Adrenal gland (tissue), 12 donors: ENCODE measurements around the gene FAM124B. TPM values are rescaled to one million over a fixed set of nuclear protein-coding genes. Genes with fewer than 3 reads are reported as not detected.

Experiments
- DNase-seq, 7 donors: peaks; one replicate each; pipeline ENCODE4 v3.0.0-alpha.2; 2019 to 2020
- H3K27ac ChIP-seq, 5 donors: fragments of 200-600 bp; sonication (generic) in 4 of 5; 1 replicate in 3 of 5; 2 replicates in 2 of 5; pipeline versions ENCODE4 v1.5.1 to v1.8.0; 2016 to 2020; ENCODE audit warnings: mild to moderate bottlenecking in 1 of 5
- H3K27me3 ChIP-seq: fragments of 200-600 bp; 2 replicates; pipeline ENCODE4 v1.8.0; 2021
- H3K36me3 ChIP-seq, 2 donors: fragments of 200-600 bp; replicated peaks in 1 of 2; 1 replicate in 1 of 2; 2 replicates in 1 of 2; pipeline versions ENCODE4 v1.5.1 to v1.8.0; 2018 to 2022
- H3K4me1 ChIP-seq, 2 donors: fragments of 200-600 bp; replicated peaks in 1 of 2; 1 replicate in 1 of 2; 2 replicates in 1 of 2; pipeline versions ENCODE4 v1.5.1 to v1.8.0; 2018 to 2021
- H3K4me3 ChIP-seq, 4 donors: fragments of 200-600 bp; sonication (generic) in 3 of 4; one replicate each; pipeline ENCODE4 v1.5.1; 2016 to 2018
- H3K9me3 ChIP-seq, 3 donors: fragments of 200-600 bp; sonication (generic) in 1 of 3; replicated peaks in 1 of 3; 1 replicate in 2 of 3; 2 replicates in 1 of 3; pipeline versions ENCODE4 v1.5.1 to v1.8.0; 2016 to 2021
- CTCF ChIP-seq, 6 experiments: fragments of 450-650 bp in 4 of 6; fragments of 200-600 bp in 2 of 6; sonication (generic) in 1 of 6; IDR thresholded peaks; 1 replicate in 5 of 6; 2 replicates in 1 of 6; pipeline versions ENCODE4 v1.5.1 to v1.8.0; 2016 to 2021; ENCODE audit warnings: antibody characterized with exemption in 6 of 6, mild to moderate bottlenecking in 2 of 6, moderate library complexity in 1 of 6
- POLR2A ChIP-seq, 2 donors: fragments of 450-650 bp; IDR thresholded peaks; one replicate each; pipeline ENCODE4 v1.6.1; 2017; ENCODE audit warnings: antibody characterized with exemption in 2 of 2, mild to moderate bottlenecking in 2 of 2, moderate library complexity in 1 of 2
- WGBS, 4 donors: extraction: QIAGEN DNeasy Blood & Tissue Kit in 2 of 4; methylation state at CpG; one replicate each; pipeline versions ENCODE4 v1.1.5 to v1.1.7; 2013 to 2017; 5-methylcytosine and 5-hydroxymethylcytosine counted together
- intact Hi-C, 2 donors: fragments of 100-400 bp; cut with DNase I; formaldehyde crosslinking; loops; one replicate each; pipeline versions ENCODE4 v1.14.1 to v1.15.0; 2022 to 2023
- polyA plus RNA-seq, 3 donors: library from polyadenylated mRNA; stranded (reverse); fragments of 200-250 nt in 2 of 3; fragments of 350-450 nt in 1 of 3; fragmentation: Illumina TruSeq in 1 of 3; extraction: RNeasy Lipid Tissue Mini Kit (QIAGEN cat#74804) in 1 of 3; gene quantifications; one replicate each; pipeline ENCODE4 v1.2.3, GENCODE V29; 2013 to 2014
- total RNA-seq, 9 donors: library from RNA; depleted of rRNA in 4 of 9; stranded (reverse); fragments of >200 nt in 4 of 9; fragments of 120-200 nt in 1 of 9; fragmentation: NEBNext Ultra II Directional in 1 of 9; extraction: Animal tissue kit (Norgen Biotek cat#: 25700) in 1 of 9; gene quantifications; one replicate each; pipeline versions ENCODE4 v1.1.0 to v1.2.4, GENCODE V29; 2013 to 2023
- donor health status: healthy with polysubstance abuse.
- donor health status: Bipolar disorder and iron deficiency.
- donor health status: DM: yes; HTN: yes; CAD: no.
- donor health status: DM: no; HTN: no; CAD: no.
- donor health status: DM: no; HTN: no; CAD: no.
- donor health status: DM: yes; HTN: yes; CAD: no.

FAM124B gene
- total and polyA plus RNA-seq, 12 donors = 0.16 to 1.1 (median 0.54) TPM; not detected in 2

GRCh38 chr2:224444783-224445182 is 42.9 kb upstream of the FAM124B start:
- Histone ChIP-seq H3K36me3 (no peaks in the 10 kb centered on the region), H3K9me3 (no peaks in the 10 kb centered on the region), H3K4me1 (peaks cover 0 to 8% of the 10 kb centered on the region in 2 donors), H3K27ac (no peak overlapping the region), H3K27me3 (peaks cover 9% of the 10 kb centered on the region), H3K4me3 (no peak overlapping the region)
- no peak for TF ChIP-seq CTCF (IDR thresholded peaks at IDR 0.05)
- no peak for TF ChIP-seq POLR2A (IDR thresholded peaks at IDR 0.05)
- DNase-seq = no peak
- intact Hi-C loops = loop anchor here (10.0 kb wide), 2 partner anchors 80 to 90 kb away; no protein-coding TSS in a partner anchor
- WGBS, 4 donors = 90 to 96% (median 92%) methylated on average over 4 of the region's 4 CpGs

GRCh38 chr2:224444021-224444420 is 42.1 kb upstream of the FAM124B start:
- 75 to 88% (median 82%) methylated on average over 5 of the region's 5 CpGs for WGBS, 4 donors
- no peak for DNase-seq
- TF ChIP-seq CTCF (IDR thresholded peaks at IDR 0.05) (no peak), POLR2A (IDR thresholded peaks at IDR 0.05) (no peak)
- no peaks in the 10 kb centered on the region for H3K9me3 ChIP-seq
- H3K27me3 ChIP-seq = peaks cover 9% of the 10 kb centered on the region
- H3K4me1 ChIP-seq = peaks cover 0 to 8% of the 10 kb centered on the region in 2 donors
- no peak overlapping the region for H3K27ac ChIP-seq
- intact Hi-C loops = loop anchor here (10.0 kb wide), 2 partner anchors 79 to 89 kb away; no protein-coding TSS in a partner anchor
- H3K36me3 ChIP-seq = no peaks in the 10 kb centered on the region
- no peak overlapping the region for H3K4me3 ChIP-seq

- Histone ChIP-seq H3K27me3 (peaks cover 9% of the 10 kb centered on the region), H3K27ac (no peak overlapping the region), H3K4me1 (peaks cover 0 to 8% of the 10 kb centered on the region in 2 donors), H3K9me3 (no peaks in the 10 kb centered on the region), H3K36me3 (no peaks in the 10 kb centered on the region), H3K4me3 (peak overlapping the region in 2 of 4 donors; percentile 48 to 62)
- WGBS, 4 donors = 3 to 16% (median 7%) methylated on average over 12 to 82 of the region's 82 CpGs
- intact Hi-C loops = loop anchor here (10.0 kb wide), 2 partner anchors 78 to 88 kb away; no protein-coding TSS in a partner anchor
- DNase-seq = peak in 1 of 7 donors; percentile 9
- no peak for TF ChIP-seq POLR2A (IDR thresholded peaks at IDR 0.05)
- no peak for TF ChIP-seq CTCF (IDR thresholded peaks at IDR 0.05)
These were observed 40.4 kb upstream of the FAM124B start for GRCh38 chr2:224442071-224442967.

GRCh38 chr2:224440988-224441387 is 39.1 kb upstream of the FAM124B start:
- Histone ChIP-seq H3K9me3 (no peaks in the 10 kb centered on the region), H3K4me3 (no peak overlapping the region), H3K4me1 (peaks cover 0 to 8% of the 10 kb centered on the region in 2 donors), H3K27ac (no peak overlapping the region), H3K36me3 (no peaks in the 10 kb centered on the region), H3K27me3 (peaks cover 9% of the 10 kb centered on the region)
- WGBS, 4 donors = 62 to 78% (median 70%) methylated on average over 5 of the region's 5 CpGs
- intact Hi-C loops = loop anchor here (10.0 kb wide), 2 partner anchors 76 to 86 kb away; no protein-coding TSS in a partner anchor
- TF ChIP-seq POLR2A (IDR thresholded peaks at IDR 0.05) = no peak
- no peak for TF ChIP-seq CTCF (IDR thresholded peaks at IDR 0.05)
- no peak for DNase-seq
